Spleen (tissue), 11 donors: ENCODE measurements around the gene RAVER2. TPM values are rescaled to one million over a fixed set of nuclear protein-coding genes. Genes with fewer than 3 reads are reported as not detected.
A peak's percentile ranks its signal among the peaks of the same experiment; 100 is the strongest.

Experiments used
- DNase-seq: peaks from one replicate; pipeline ENCODE4 v3.0.0-alpha.2; 2020
- H3K27ac ChIP-seq, 8 donors: fragments of 200-600 bp; sonication (generic) in 7 of 8; 1 replicate in 4 of 8; 2 replicates in 4 of 8; pipeline versions ENCODE4 v1.5.0 to v1.8.0; 2016 to 2021; ENCODE audit warnings: inconsistent platforms in 4 of 8, mild to moderate bottlenecking in 4 of 8, moderate library complexity in 1 of 8
- H3K27me3 ChIP-seq, 7 donors: fragments of 200-600 bp; sonication (generic) in 6 of 7; replicated peaks in 1 of 7; 1 replicate in 4 of 7; 2 replicates in 3 of 7; pipeline versions ENCODE4 v1.5.0 to v1.8.0; 2016 to 2021; ENCODE audit warnings: inconsistent platforms in 3 of 7, mild to moderate bottlenecking in 1 of 7
- H3K36me3 ChIP-seq, 6 donors: fragments of 200-600 bp; sonication (generic) in 5 of 6; 1 replicate in 4 of 6; 2 replicates in 2 of 6; pipeline versions ENCODE4 v1.5.0 to v1.8.0; 2016 to 2021; ENCODE audit warnings: inconsistent platforms in 2 of 6
- H3K4me1 ChIP-seq, 6 donors: fragments of 200-600 bp; sonication (generic) in 5 of 6; 1 replicate in 3 of 6; 2 replicates in 3 of 6; pipeline versions ENCODE4 v1.5.0 to v1.8.0; 2016 to 2021; ENCODE audit warnings: inconsistent platforms in 3 of 6
- H3K4me3 ChIP-seq, 8 donors: fragments of 200-600 bp; sonication (generic) in 7 of 8; 1 replicate in 4 of 8; 2 replicates in 4 of 8; pipeline versions ENCODE4 v1.5.0 to v1.8.0; 2016 to 2021; ENCODE audit warnings: inconsistent platforms in 4 of 8, mild to moderate bottlenecking in 4 of 8, moderate library complexity in 2 of 8
- H3K9me3 ChIP-seq, 8 donors: fragments of 200-600 bp; sonication (generic) in 7 of 8; 1 replicate in 4 of 8; 2 replicates in 4 of 8; pipeline versions ENCODE4 v1.5.0 to v1.8.0; 2016 to 2021; ENCODE audit warnings: inconsistent platforms in 4 of 8
- POLR2A ChIP-seq, 3 donors: fragments of 450-650 bp; IDR thresholded peaks; one replicate each; pipeline ENCODE4 v1.5.1; 2017; ENCODE audit warnings: antibody characterized with exemption in 3 of 3, mild to moderate bottlenecking in 1 of 3
- POLR2AphosphoS5 ChIP-seq, 3 donors: sonication (generic); formaldehyde crosslinking; IDR thresholded peaks; one replicate each; pipeline ENCODE4 v1.5.1; 2017; ENCODE audit warnings: antibody characterized with exemption in 3 of 3
- WGBS, 5 donors: extraction: QIAGEN DNeasy Blood & Tissue Kit in 3 of 5; methylation state at CpG; one replicate each; pipeline versions ENCODE4 v1.1.5 to v1.1.7; 2013 to 2018; 5-methylcytosine and 5-hydroxymethylcytosine counted together
- intact Hi-C: fragments of 100-400 bp; cut with DNase I; formaldehyde crosslinking; loops from one replicate; pipeline ENCODE4 v1.15.0; 2023; ENCODE audit warnings: low total_unique reads
- polyA plus RNA-seq, 3 donors: library from polyadenylated mRNA; stranded (reverse); fragments of 200-250 nt; gene quantifications; one replicate each; pipeline ENCODE4 v1.2.1, GENCODE V29; 2013
- total RNA-seq, 7 donors: library from RNA; depleted of rRNA in 3 of 7; stranded (reverse); fragments of >200 nt in 3 of 7; fragmentation: NEBNext Ultra II Directional in 4 of 7; extraction: Animal tissue kit (Norgen Biotek cat#: 25700) in 4 of 7; gene quantifications; one replicate each; pipeline versions ENCODE4 v1.1.0 to v1.2.1, GENCODE V29; 2016 to 2021
- TF ChIP-seq, protein P1 (sequence below), 11 experiments: fragments of 200-600 bp in 7 of 11; fragments of 450-650 bp in 4 of 11; sonication (generic) in 4 of 11; IDR thresholded peaks in 8 of 11; conservative IDR thresholded peaks in 3 of 11; 1 replicate in 7 of 11; 2 replicates in 4 of 11; pipeline versions ENCODE4 v1.4.0 to v1.8.0; 2016 to 2021; ENCODE audit warnings: antibody characterized with exemption in 11 of 11, inconsistent platforms in 4 of 11, mild to moderate bottlenecking in 1 of 11
- donor health status: healthy with polysubstance abuse.
- donor health status: DM: no; HTN: no; CAD: no; lungs with moderate emphysema.
- donor health status: DM: no; HTN: no; CAD: no.
- donor health status: Bipolar disorder and iron deficiency.
- donor health status: healthy.
- donor health status: DM: no; HTN: no; CAD: no.
- donor health status: DM: yes; HTN: yes; CAD: no.

Gene RAVER2
- total and polyA plus RNA-seq, 10 donors: 1.8 to 14.1 (median 7.7) TPM

DNA sequence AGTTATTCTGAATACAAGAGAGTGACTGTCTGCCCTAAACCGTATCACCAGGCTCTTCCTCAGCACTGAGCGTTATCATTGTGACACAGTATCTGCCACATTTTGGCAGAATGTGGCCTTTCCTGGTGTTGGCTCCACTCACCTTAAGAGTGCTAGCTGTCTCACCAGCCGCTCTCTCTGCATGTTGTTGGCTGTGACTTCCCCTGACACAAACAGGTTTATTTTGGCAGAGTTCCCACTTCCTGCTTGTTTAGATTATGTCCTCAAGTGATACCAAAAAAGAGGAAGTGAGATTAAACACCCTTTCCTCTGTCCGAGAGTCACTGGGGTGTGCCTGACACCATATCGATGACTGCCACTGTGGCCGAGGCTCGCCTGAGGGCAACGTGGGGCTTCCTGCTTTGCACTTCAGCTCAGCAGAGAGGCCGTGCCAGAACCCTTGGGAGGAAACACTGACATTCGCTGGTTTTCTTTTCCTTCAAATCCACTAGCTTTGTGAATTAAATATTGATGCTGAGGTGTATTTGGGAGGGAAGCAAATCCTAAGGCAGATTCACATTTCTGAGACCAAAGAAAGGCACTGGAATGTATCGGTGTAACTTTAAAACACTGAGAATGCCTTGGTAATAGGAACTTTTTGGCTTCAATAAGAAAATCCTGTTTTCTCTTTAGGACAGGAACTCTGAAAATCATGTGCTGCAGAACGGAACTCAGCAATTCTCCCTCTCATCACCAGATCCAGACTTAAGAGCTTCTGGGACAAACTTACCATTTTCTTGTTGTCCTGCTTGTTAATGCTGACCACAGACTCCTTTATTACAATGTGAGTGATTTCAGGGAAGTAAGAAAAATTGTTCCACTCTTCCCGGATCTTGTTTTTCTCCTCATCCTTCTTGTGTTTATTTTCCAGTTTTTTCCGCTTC lies 119.4 kb downstream of the RAVER2 start:
- TF ChIP-seq POLR2AphosphoS5 (IDR thresholded peaks at IDR 0.05) (peak; percentile 76 to 97 (median 93)), POLR2A (IDR thresholded peaks at IDR 0.05) (no peak)
- peak overlapping the region in 1 of 8 donors; percentile 43 for H3K4me3 ChIP-seq
- peak overlapping the region; percentile 53 to 85 (median 78) for H3K27ac ChIP-seq
- intact Hi-C loops: loop anchor here (10.0 kb wide), 1 partner anchor 101 kb away; the partner anchor contains the start of gene JAK1
- H3K9me3 ChIP-seq: no peaks in the 10 kb centered on the region
- H3K27me3 ChIP-seq: no peaks in the 10 kb centered on the region
- peaks cover 0 to 98% (median 46%) of the 10 kb centered on the region in 6 donors for H3K36me3 ChIP-seq
- WGBS, 5 donors: 25 to 29% (median 28%) methylated on average over 14 of the region's 14 CpGs
- DNase-seq: peak; percentile 96
- H3K4me1 ChIP-seq: peaks cover 32 to 72% (median 54%) of the 10 kb centered on the region in 6 donors

DNA sequence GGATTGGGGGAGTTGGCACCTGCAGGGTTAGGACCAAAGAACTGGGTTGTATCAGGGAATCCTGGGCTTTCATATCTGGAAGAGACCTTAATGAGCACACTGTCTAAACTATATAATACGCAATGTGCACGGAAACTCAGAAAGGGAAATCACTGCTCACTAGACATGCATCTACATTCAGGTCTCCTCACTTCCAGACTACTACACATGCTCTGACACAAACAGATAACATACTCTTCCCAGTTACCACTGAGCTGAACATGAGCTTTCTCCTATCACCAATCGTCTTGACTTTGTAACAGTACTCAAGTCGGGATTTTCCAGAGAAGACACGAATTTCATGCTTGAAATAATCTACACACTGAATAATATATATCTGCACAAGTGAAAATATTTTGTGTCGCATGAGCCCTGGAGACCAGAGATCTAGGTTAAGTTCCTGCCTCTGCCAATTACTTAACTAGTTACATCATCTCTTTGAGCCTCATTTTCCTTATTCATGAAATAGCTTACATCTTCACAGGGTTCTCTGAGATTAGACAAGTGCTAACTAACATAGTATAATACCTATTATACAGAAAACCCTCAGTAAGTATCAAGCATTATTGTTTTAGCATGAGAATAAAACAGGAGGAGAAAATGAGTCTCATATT lies 120.4 kb downstream of the RAVER2 start:
- intact Hi-C loops: loop anchor here (10.0 kb wide), 1 partner anchor 100 kb away; the partner anchor contains the start of gene JAK1
- no peak for TF ChIP-seq POLR2AphosphoS5 (IDR thresholded peaks at IDR 0.05)
- TF ChIP-seq, protein P1, sequence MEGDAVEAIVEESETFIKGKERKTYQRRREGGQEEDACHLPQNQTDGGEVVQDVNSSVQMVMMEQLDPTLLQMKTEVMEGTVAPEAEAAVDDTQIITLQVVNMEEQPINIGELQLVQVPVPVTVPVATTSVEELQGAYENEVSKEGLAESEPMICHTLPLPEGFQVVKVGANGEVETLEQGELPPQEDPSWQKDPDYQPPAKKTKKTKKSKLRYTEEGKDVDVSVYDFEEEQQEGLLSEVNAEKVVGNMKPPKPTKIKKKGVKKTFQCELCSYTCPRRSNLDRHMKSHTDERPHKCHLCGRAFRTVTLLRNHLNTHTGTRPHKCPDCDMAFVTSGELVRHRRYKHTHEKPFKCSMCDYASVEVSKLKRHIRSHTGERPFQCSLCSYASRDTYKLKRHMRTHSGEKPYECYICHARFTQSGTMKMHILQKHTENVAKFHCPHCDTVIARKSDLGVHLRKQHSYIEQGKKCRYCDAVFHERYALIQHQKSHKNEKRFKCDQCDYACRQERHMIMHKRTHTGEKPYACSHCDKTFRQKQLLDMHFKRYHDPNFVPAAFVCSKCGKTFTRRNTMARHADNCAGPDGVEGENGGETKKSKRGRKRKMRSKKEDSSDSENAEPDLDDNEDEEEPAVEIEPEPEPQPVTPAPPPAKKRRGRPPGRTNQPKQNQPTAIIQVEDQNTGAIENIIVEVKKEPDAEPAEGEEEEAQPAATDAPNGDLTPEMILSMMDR (IDR thresholded peaks at IDR 0.05 in 8 of 11, conservative IDR thresholded peaks at IDR 0.05 in 3 of 11): no peak
- TF ChIP-seq POLR2A (IDR thresholded peaks at IDR 0.05): no peak
- Histone ChIP-seq H3K36me3 (peaks cover 0 to 98% (median 44%) of the 10 kb centered on the region in 6 donors), H3K4me3 (no peak overlapping the region), H3K27ac (peak overlapping the region; percentile 45 to 85 (median 78)), H3K9me3 (no peaks in the 10 kb centered on the region), H3K27me3 (no peaks in the 10 kb centered on the region), H3K4me1 (peaks cover 32 to 74% (median 54%) of the 10 kb centered on the region in 6 donors)
- 77 to 89% (median 84%) methylated on average over 6 of the region's 6 CpGs for WGBS, 5 donors
- DNase-seq: no peak

DNA sequence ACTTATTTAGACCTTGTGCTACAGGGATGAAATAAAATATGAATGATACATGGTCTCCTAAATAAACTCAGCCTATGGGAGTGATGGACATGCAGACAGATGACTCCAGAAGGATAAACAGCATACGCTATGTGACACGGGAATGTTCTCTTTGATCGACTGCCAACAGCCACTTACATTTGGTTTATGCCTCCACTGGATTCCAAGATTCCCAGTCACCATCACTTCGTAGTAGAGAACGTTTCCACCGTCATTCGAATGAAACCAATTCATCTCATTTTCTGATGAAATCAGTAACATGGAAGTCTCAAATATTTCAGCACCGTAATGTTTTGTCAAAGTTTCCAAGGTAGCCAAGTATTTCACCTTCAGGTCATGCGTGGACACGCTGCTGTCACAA lies 121.8 kb downstream of the RAVER2 start:
- DNase-seq: no peak
- TF ChIP-seq, protein P1 (IDR thresholded peaks at IDR 0.05 in 8 of 11, conservative IDR thresholded peaks at IDR 0.05 in 3 of 11): no peak
- TF ChIP-seq POLR2AphosphoS5 (IDR thresholded peaks at IDR 0.05) (no peak), POLR2A (IDR thresholded peaks at IDR 0.05) (no peak)
- Histone ChIP-seq H3K4me3 (no peak overlapping the region), H3K4me1 (peaks cover 32 to 69% (median 46%) of the 10 kb centered on the region in 6 donors), H3K27ac (no peak overlapping the region), H3K9me3 (no peaks in the 10 kb centered on the region), H3K36me3 (peaks cover 0 to 98% (median 53%) of the 10 kb centered on the region in 6 donors), H3K27me3 (no peaks in the 10 kb centered on the region)
- whole genome bisulfite sequencing, 5 donors: 90 to 97% (median 96%) methylated on average over 10 of the region's 10 CpGs
- intact Hi-C loops: loop anchor here (10.0 kb wide), 1 partner anchor 98 kb away; the partner anchor contains the start of gene JAK1

- Histone ChIP-seq H3K9me3 (no peaks in the 10 kb centered on the region), H3K27ac (no peak overlapping the region), H3K4me3 (no peak overlapping the region), H3K27me3 (no peaks in the 10 kb centered on the region), H3K36me3 (peaks cover 0 to 98% (median 57%) of the 10 kb centered on the region in 6 donors), H3K4me1 (peaks cover 26 to 64% (median 40%) of the 10 kb centered on the region in 6 donors)
- no peak for DNase-seq
- intact Hi-C loops: loop anchor here (10.0 kb wide), 1 partner anchor 98 kb away; the partner anchor contains the start of gene JAK1
- no peak for TF ChIP-seq POLR2A (IDR thresholded peaks at IDR 0.05)
- TF ChIP-seq, protein P1 (IDR thresholded peaks at IDR 0.05 in 8 of 11, conservative IDR thresholded peaks at IDR 0.05 in 3 of 11): no peak
- no peak for TF ChIP-seq POLR2AphosphoS5 (IDR thresholded peaks at IDR 0.05)
- WGBS, 5 donors: 89 to 100% (median 93%) methylated on average over 1 of the region's 1 CpG
These were observed 122.4 kb downstream of the RAVER2 start for GRCh38 chr1:64867266-64867665.
